CD14-positive monocyte (primary cell): ENCODE measurements around the gene ETS1. TPM values are rescaled to one million over a fixed set of nuclear protein-coding genes. Genes with fewer than 3 reads are reported as not detected.

ENCODE experiments used
- DNase-seq, 3 donors: peaks; one replicate each; pipeline ENCODE4 v3.0.0-alpha.2; 2011 to 2022
- H2AFZ ChIP-seq: 2 replicates; pipeline ENCODE4 v1.6.0; 2012; ENCODE audit warnings: mild to moderate bottlenecking, low read depth, low read length, inconsistent platforms; ENCODE audit not compliant: insufficient read depth, poor library complexity, severe bottlenecking
- H3K27ac ChIP-seq, 2 donors: 1 replicate in 1 of 2; 2 replicates in 1 of 2; pipeline ENCODE4 v1.5.1; 2012 to 2013; ENCODE audit warnings: low read length in 2 of 2, control low read depth in 1 of 2, inconsistent platforms in 1 of 2, low read depth in 1 of 2, mild to moderate bottlenecking in 1 of 2
- H3K27me3 ChIP-seq, 2 donors: one replicate each; pipeline versions ENCODE4 v1.6.0 to v1.6.1; 2011 to 2013; ENCODE audit warnings: low read length in 2 of 2; ENCODE audit not compliant: control insufficient read depth in 2 of 2, insufficient read depth in 2 of 2
- H3K36me3 ChIP-seq, 2 donors: replicated peaks in 1 of 2; 1 replicate in 1 of 2; 2 replicates in 1 of 2; pipeline versions ENCODE4 v1.5.1 to v1.6.1; 2012 to 2013; ENCODE audit warnings: low read length in 2 of 2, control low read depth in 1 of 2, inconsistent platforms in 1 of 2, mild to moderate bottlenecking in 1 of 2; ENCODE audit not compliant: insufficient read depth in 2 of 2, control insufficient read depth in 1 of 2
- H3K4me1 ChIP-seq, 2 donors: 1 replicate in 1 of 2; 2 replicates in 1 of 2; pipeline versions ENCODE4 v1.5.1 to v1.6.1; 2012 to 2013; ENCODE audit warnings: low read length in 2 of 2, control low read depth in 1 of 2, inconsistent platforms in 1 of 2, mild to moderate bottlenecking in 1 of 2, moderate library complexity in 1 of 2; ENCODE audit not compliant: insufficient read depth in 2 of 2, control insufficient read depth in 1 of 2
- H3K4me2 ChIP-seq: replicated peaks from 2 replicates; pipeline ENCODE3; 2012; ENCODE audit warnings: low read length, moderate library complexity, mild to moderate bottlenecking; ENCODE audit not compliant: poor library complexity, severe bottlenecking; ENCODE audit errors: extremely low read depth
- H3K4me3 ChIP-seq, 3 experiments: fragments of 200-600 bp in 1 of 3; sonication (generic) in 1 of 3; replicated peaks in 1 of 3; 1 replicate in 2 of 3; 2 replicates in 1 of 3; pipeline ENCODE4 v1.5.1; 2011 to 2013; ENCODE audit warnings: low read length in 3 of 3, mild to moderate bottlenecking in 3 of 3, control low read depth in 2 of 3, low read depth in 2 of 3, inconsistent platforms in 1 of 3, moderate library complexity in 1 of 3
- H3K79me2 ChIP-seq: 2 replicates; pipeline ENCODE4 v1.6.0; 2012; ENCODE audit warnings: mild to moderate bottlenecking, control low read depth, inconsistent platforms, low read length, moderate library complexity; ENCODE audit not compliant: insufficient read depth
- H3K9ac ChIP-seq: 2 replicates; pipeline ENCODE4 v1.6.0; 2017; ENCODE audit warnings: low read length, mild to moderate bottlenecking; ENCODE audit not compliant: insufficient read depth, poor library complexity, severe bottlenecking
- H3K9me3 ChIP-seq, 2 donors: replicated peaks in 1 of 2; 1 replicate in 1 of 2; 2 replicates in 1 of 2; pipeline versions ENCODE4 v1.5.1 to v1.6.1; 2012 to 2013; ENCODE audit warnings: low read length in 2 of 2, control low read depth in 1 of 2; ENCODE audit not compliant: control insufficient read depth in 1 of 2, insufficient read depth in 1 of 2
- H4K20me1 ChIP-seq: 2 replicates; pipeline ENCODE4 v1.6.0; 2012; ENCODE audit warnings: mild to moderate bottlenecking, low read length, control low read depth, moderate library complexity; ENCODE audit not compliant: insufficient read depth
- H3K27ac Mint-ChIP-seq, 7 donors: one replicate each; pipeline ENCODE4 v1.8.0; 2020; ENCODE audit warnings: mild to moderate bottlenecking in 7 of 7, mixed read lengths in 7 of 7, moderate library complexity in 6 of 7, inconsistent platforms in 2 of 7
- H3K27me3 Mint-ChIP-seq, 3 donors: one replicate each; pipeline ENCODE4 v1.8.0; 2021 to 2022; ENCODE audit warnings: low read depth in 3 of 3, mild to moderate bottlenecking in 3 of 3, mixed read lengths in 3 of 3, moderate library complexity in 3 of 3, inconsistent platforms in 1 of 3
- H3K36me3 Mint-ChIP-seq, 2 donors: one replicate each; pipeline ENCODE4 v1.8.0; 2020; ENCODE audit warnings: mixed read lengths in 2 of 2, inconsistent platforms in 1 of 2, mild to moderate bottlenecking in 1 of 2
- H3K4me1 Mint-ChIP-seq: one replicate; pipeline ENCODE4 v1.8.0; 2020; ENCODE audit warnings: mild to moderate bottlenecking, mixed read lengths
- H3K4me3 Mint-ChIP-seq, 2 donors: one replicate each; pipeline ENCODE4 v1.8.0; 2020; ENCODE audit warnings: mild to moderate bottlenecking in 2 of 2, mixed read lengths in 2 of 2, moderate library complexity in 1 of 2
- H3K9me3 Mint-ChIP-seq, 7 donors: one replicate each; pipeline ENCODE4 v1.8.0; 2020 to 2022; ENCODE audit warnings: mixed read lengths in 7 of 7, mild to moderate bottlenecking in 6 of 7, moderate library complexity in 6 of 7, inconsistent platforms in 2 of 7
- CTCF ChIP-seq: fragments of 200-600 bp; IDR thresholded peaks from one replicate; pipeline ENCODE4 v1.8.0; 2022; ENCODE audit warnings: antibody characterized with exemption, mild to moderate bottlenecking
- WGBS: methylation state at CpG from one replicate; pipeline ENCODE4 v1.1.5; 2013; ENCODE audit warnings: missing lambda C conversion rate; ENCODE audit not compliant: insufficient coverage; 5-methylcytosine and 5-hydroxymethylcytosine counted together
- intact Hi-C, 2 donors: fragments of 100-400 bp; cut with micrococcal nuclease; formaldehyde crosslinking; loops; one replicate each; pipeline versions ENCODE4 v1.15.0 to v1.15.1; 2023
- polyA plus RNA-seq, 3 donors: library from polyadenylated mRNA; depleted of rRNA in 1 of 3; unstranded in 2 of 3; stranded (reverse) in 1 of 3; fragments of 300-500 nt in 2 of 3; fragments of >200 nt in 1 of 3; fragmentation: Illumina TruSeq in 2 of 3; gene quantifications; 1 replicate in 2 of 3; 2 replicates in 1 of 3; pipeline ENCODE4 v1.2.3, GENCODE V29; 2012 to 2021

ETS1 gene
- polyA plus RNA-seq, 3 donors, result 0.67 to 1.6 (median 1.6) TPM

- H3K4me1 ChIP-seq, result no peaks in the 10 kb centered on the region
- no peaks in the 10 kb centered on the region for H3K27me3 ChIP-seq
- H3K4me3 ChIP-seq, result no peak overlapping the region
- H3K4me1 Mint-ChIP-seq, result peaks cover 2% of the 10 kb centered on the region
- H3K27ac Mint-ChIP-seq, result no peak overlapping the region
- H3K27ac ChIP-seq, result no peak overlapping the region
- no peak for DNase-seq
- no peak overlapping the region for H2AFZ ChIP-seq
- no peaks in the 10 kb centered on the region for H3K79me2 ChIP-seq
- H4K20me1 ChIP-seq, result no peaks in the 10 kb centered on the region
- H3K36me3 Mint-ChIP-seq, result no peaks in the 10 kb centered on the region
- WGBS, result 100% methylated on average over 2 of the region's 3 CpGs
- no peaks in the 10 kb centered on the region for H3K9me3 ChIP-seq
- TF ChIP-seq CTCF, result no peak
- intact Hi-C loops, result no loop called here
- H3K27me3 Mint-ChIP-seq, result peaks cover 0 to 1% (median 1%) of the 10 kb centered on the region in 3 donors
- H3K9ac ChIP-seq, result no peak overlapping the region
- H3K4me3 Mint-ChIP-seq, result no peak overlapping the region
- H3K9me3 Mint-ChIP-seq, result peaks cover 0 to 1% (median 0%) of the 10 kb centered on the region in 7 donors
- no peak overlapping the region for H3K4me2 ChIP-seq
- H3K36me3 ChIP-seq, result no peaks in the 10 kb centered on the region
Measured at GRCh38 chr11:128595775-128596174, 8.4 kb upstream of the ETS1 start.

- Mint-ChIP-seq H3K4me3 (no peak overlapping the region), H3K27me3 (peaks cover 0 to 1% (median 1%) of the 10 kb centered on the region in 3 donors), H3K9me3 (peaks cover 0 to 1% (median 0%) of the 10 kb centered on the region in 7 donors), H3K36me3 (no peaks in the 10 kb centered on the region), H3K27ac (no peak overlapping the region), H3K4me1 (peaks cover 2% of the 10 kb centered on the region)
- no peak overlapping the region for H3K4me2 ChIP-seq
- H3K36me3 ChIP-seq, result no peaks in the 10 kb centered on the region
- H3K27ac ChIP-seq, result no peak overlapping the region
- H3K4me1 ChIP-seq, result no peaks in the 10 kb centered on the region
- no peak overlapping the region for H2AFZ ChIP-seq
- no peak overlapping the region for H3K4me3 ChIP-seq
- H3K27me3 ChIP-seq, result no peaks in the 10 kb centered on the region
- H3K9ac ChIP-seq, result no peak overlapping the region
- intact Hi-C loops, result no loop called here
- H3K9me3 ChIP-seq, result no peaks in the 10 kb centered on the region
- H4K20me1 ChIP-seq, result no peaks in the 10 kb centered on the region
- H3K79me2 ChIP-seq, result no peaks in the 10 kb centered on the region
- no peak for TF ChIP-seq CTCF
- WGBS, result no CpG with 5 or more reads among the region's 3 CpGs
- no peak for DNase-seq
Measured at GRCh38 chr11:128595221-128595620, 7.9 kb upstream of the ETS1 start.
